HepG2 (cell line): ENCODE data around the gene INTS6L. TPM values are rescaled to one million over a fixed set of nuclear protein-coding genes. Genes with fewer than 3 reads are reported as not detected.
"Not testable (repeated sequence)": the region's sequence is repeated elsewhere in the genome, so short reads cannot be mapped to it uniquely, and the experiment has no call there.

Experiments used
- ATAC-seq: fragments of 200-7000 bp; cut with Tn5 transposase; 3 replicates; pipeline ENCODE4 v1.9.1; 2020; ENCODE audit warnings: mild to moderate bottlenecking, moderate library complexity
- BruUV-seq: library from RNA; stranded (reverse); fragments of 400-500 nt; replicated peaks from 2 replicates; lab custom pipeline; 2021; lab: Mats Ljungman, UMichigan
- CTCF ChIA-PET: fragments of 300-600 bp; formaldehyde crosslinking; extraction: SDS; loops from one replicate; lab custom pipeline; 2021; ENCODE audit warnings: low total read pairs, inconsistent platforms, low intra/inter-chr PET ratio; lab: Yijun Ruan, JAX
- POLR2A ChIA-PET: fragments of 350-600 bp; sonication (Branson Sonifier 250); formaldehyde crosslinking; loops from one replicate; lab custom pipeline; 2020; ENCODE audit warnings: antibody characterized with exemption, inconsistent platforms; lab: Yijun Ruan, JAX
- DNase-seq: peaks from one replicate; pipeline ENCODE4 v3.0.0-alpha.2; 2015; ENCODE audit warnings: low spot score
- FAIRE-seq: peaks from 3 replicates; lab custom pipeline; 2011; peaks lifted over from hg19 to GRCh38; lab: Jason Lieb, UNC
- H2AFZ ChIP-seq: one replicate; pipeline ENCODE4 v1.6.1; 2011; ENCODE audit warnings: low read length, inconsistent platforms
- H3K27ac ChIP-seq: fragments of 300-600 bp; 3 replicates; pipeline ENCODE4 v1.8.0; 2011; ENCODE audit warnings: mixed run types, mild to moderate bottlenecking, mixed read lengths, low read length, inconsistent platforms; ENCODE audit not compliant: insufficient read depth; ENCODE audit errors: extremely low read length
- H3K27me3 ChIP-seq, 2 experiments: fragments of 200-600 bp in 1 of 2; 2 replicates in 1 of 2; 3 replicates in 1 of 2; pipeline versions ENCODE4 v1.6.0 to v1.8.0; 2011; ENCODE audit warnings: low read length in 2 of 2, mild to moderate bottlenecking in 2 of 2, moderate library complexity in 2 of 2, inconsistent platforms in 1 of 2; ENCODE audit not compliant: insufficient read depth in 2 of 2, control insufficient read depth in 1 of 2
- H3K36me3 ChIP-seq, 2 experiments: fragments of 200-600 bp in 1 of 2; replicated peaks in 1 of 2; 2 replicates in 1 of 2; 3 replicates in 1 of 2; pipeline versions ENCODE4 v1.5.1 to v1.8.0; 2011; ENCODE audit warnings: low read length in 2 of 2, inconsistent platforms in 1 of 2; ENCODE audit not compliant: insufficient read depth in 2 of 2, control insufficient read depth in 1 of 2
- H3K4me1 ChIP-seq: 2 replicates; pipeline ENCODE4 v1.5.1; 2012; ENCODE audit warnings: low read length, inconsistent platforms; ENCODE audit not compliant: insufficient read depth
- H3K4me2 ChIP-seq: 2 replicates; pipeline ENCODE4 v1.6.0; 2011; ENCODE audit warnings: low read depth, low read length, inconsistent platforms
- H3K4me3 ChIP-seq, 3 experiments: fragments of 200-600 bp in 1 of 3; sonication (generic), shearing (Covaris generic) in 1 of 3; replicated peaks in 1 of 3; 2 replicates each; pipeline ENCODE4 v1.5.1; 2011 to 2016; ENCODE audit warnings: low read length in 3 of 3, inconsistent platforms in 2 of 3, low read depth in 2 of 3, mild to moderate bottlenecking in 2 of 3, control low read depth in 1 of 3, mixed read lengths in 1 of 3; ENCODE audit not compliant: insufficient read depth in 1 of 3
- H3K79me2 ChIP-seq: one replicate; pipeline ENCODE4 v1.6.1; 2011; ENCODE audit warnings: low read length, inconsistent platforms; ENCODE audit not compliant: insufficient read depth
- H3K9ac ChIP-seq: 2 replicates; pipeline ENCODE4 v1.6.0; 2011; ENCODE audit warnings: mild to moderate bottlenecking, low read depth, low read length, inconsistent platforms; ENCODE audit not compliant: insufficient read depth
- H3K9me3 ChIP-seq: 2 replicates; pipeline ENCODE4 v1.5.1; 2012; ENCODE audit warnings: mild to moderate bottlenecking, low read length
- H4K20me1 ChIP-seq: 2 replicates; pipeline ENCODE4 v1.6.0; 2011; ENCODE audit warnings: inconsistent platforms, mild to moderate bottlenecking, low read length, moderate library complexity; ENCODE audit not compliant: insufficient read depth
- ETV5 ChIP-seq: IDR thresholded peaks from 2 replicates; pipeline ENCODE4 v1.6.1; 2018; ENCODE audit warnings: missing biosample characterization, missing genetic modification reagents, inconsistent platforms, borderline replicate concordance
- GATA4 ChIP-seq: sonication (generic); IDR thresholded peaks from 2 replicates; pipeline ENCODE4 v1.6.1; 2016; ENCODE audit warnings: antibody characterized with exemption, low read depth, borderline replicate concordance
- HMG20B ChIP-seq: conservative IDR thresholded peaks from 2 replicates; pipeline ENCODE4 v1.6.1; 2016; ENCODE audit warnings: missing genetic modification reagents, missing compliant biosample characterization
- HNRNPUL1 ChIP-seq: fragments of 200-400 bp; formaldehyde crosslinking; IDR thresholded peaks from 2 replicates; pipeline ENCODE4 v1.6.1; 2017; ENCODE audit warnings: low read depth, mild to moderate bottlenecking, low read length, moderate library complexity
- HOXA7 ChIP-seq: sonication (generic); formaldehyde crosslinking; IDR thresholded peaks from 2 replicates; pipeline ENCODE4 v1.8.1; 2022; ENCODE audit warnings: mild to moderate bottlenecking, missing genetic modification reagents, moderate library complexity
- MIER2 ChIP-seq: IDR thresholded peaks from 2 replicates; pipeline ENCODE4 v1.6.1; 2016; ENCODE audit warnings: missing biosample characterization, missing genetic modification reagents
- MZF1 ChIP-seq: sonication (generic); formaldehyde crosslinking; IDR thresholded peaks from 2 replicates; pipeline ENCODE4 v1.8.1; 2023; ENCODE audit warnings: mild to moderate bottlenecking, missing genetic modification reagents, borderline replicate concordance
- NR2F6 ChIP-seq, 2 experiments: IDR thresholded peaks; 2 replicates each; pipeline ENCODE4 v1.6.1; 2016; ENCODE audit warnings: antibody characterized with exemption in 1 of 2, mild to moderate bottlenecking in 1 of 2
- RFX1 ChIP-seq: fragments of 450-650 bp; IDR thresholded peaks from 2 replicates; pipeline ENCODE4 v1.6.1; 2017
- SRF ChIP-seq: IDR thresholded peaks from 2 replicates; pipeline ENCODE4 v1.6.1; 2011; ENCODE audit warnings: mild to moderate bottlenecking, low read depth, low read length, moderate library complexity
- ZBTB43 ChIP-seq: sonication (generic); formaldehyde crosslinking; conservative IDR thresholded peaks from 2 replicates; pipeline ENCODE4 v1.4.0; 2020; ENCODE audit warnings: missing genetic modification reagents
- ZNF552 ChIP-seq: sonication (generic); formaldehyde crosslinking; IDR thresholded peaks from 2 replicates; pipeline ENCODE4 v1.9.0; 2022; ENCODE audit warnings: missing genetic modification reagents, mild to moderate bottlenecking, borderline replicate concordance
- ZNF777 ChIP-seq: sonication (generic); formaldehyde crosslinking; IDR thresholded peaks from 2 replicates; pipeline ENCODE4 v1.4.0; 2020; ENCODE audit warnings: missing genetic modification reagents
- ZSCAN9 ChIP-seq: IDR thresholded peaks from 2 replicates; pipeline ENCODE4 v1.6.1; 2016; ENCODE audit warnings: borderline replicate concordance
- WGBS: methylation state at CpG from one replicate; pipeline ENCODE4 v1.1.6; 2017; ENCODE audit warnings: low lambda C conversion rate; 5-methylcytosine and 5-hydroxymethylcytosine counted together
- in situ Hi-C: cut with HindIII; loops from 2 replicates; pipeline ENCODE4 v1.10.0; 2017; ENCODE audit warnings: low pct_unique_long_range_greater_than_20kb; ENCODE audit not compliant: extremely low pct_ligation_motif_present
- intact Hi-C: fragments of 100-400 bp; cut with micrococcal nuclease; formaldehyde crosslinking; loops from one replicate; pipeline ENCODE4 v1.10.0; 2022; ENCODE audit not compliant: unreplicated experiment
- polyA plus RNA-seq, 8 experiments: library from polyadenylated mRNA; depleted of rRNA in 3 of 8; stranded (reverse) in 7 of 8; unstranded in 1 of 8; fragments of >200 nt; fragmentation: Illumina TruSeq in 4 of 8; extraction: Trizol in 4 of 8; gene quantifications; 2 replicates each; pipeline versions ENCODE4 v1.2.1 to v1.2.3, GENCODE V29; 2011 to 2016; ENCODE audit warnings: low read depth in 4 of 8, missing spikeins in 1 of 8, mixed read lengths in 1 of 8; ENCODE audit not compliant: insufficient read depth in 1 of 8
- total RNA-seq, 5 experiments: library from RNA; depleted of rRNA; stranded (reverse); fragments of >200 nt; fragmentation: Illumina TruSeq; extraction: Trizol; gene quantifications; 2 replicates each; pipeline ENCODE4 v1.2.3, GENCODE V29; 2016; ENCODE audit warnings: low read depth in 1 of 5
- TF ChIP-seq, protein P1 (sequence below): fragments of 450-650 bp; IDR thresholded peaks from 2 replicates; pipeline ENCODE4 v1.6.1; 2017; ENCODE audit warnings: mild to moderate bottlenecking

INTS6L gene
- total and polyA plus RNA-seq, 2 of the 13 experiments (the other 11 are each of a cell fraction or from before 2014, with no cell fraction given): not detected

- TF ChIP-seq, protein P1, sequence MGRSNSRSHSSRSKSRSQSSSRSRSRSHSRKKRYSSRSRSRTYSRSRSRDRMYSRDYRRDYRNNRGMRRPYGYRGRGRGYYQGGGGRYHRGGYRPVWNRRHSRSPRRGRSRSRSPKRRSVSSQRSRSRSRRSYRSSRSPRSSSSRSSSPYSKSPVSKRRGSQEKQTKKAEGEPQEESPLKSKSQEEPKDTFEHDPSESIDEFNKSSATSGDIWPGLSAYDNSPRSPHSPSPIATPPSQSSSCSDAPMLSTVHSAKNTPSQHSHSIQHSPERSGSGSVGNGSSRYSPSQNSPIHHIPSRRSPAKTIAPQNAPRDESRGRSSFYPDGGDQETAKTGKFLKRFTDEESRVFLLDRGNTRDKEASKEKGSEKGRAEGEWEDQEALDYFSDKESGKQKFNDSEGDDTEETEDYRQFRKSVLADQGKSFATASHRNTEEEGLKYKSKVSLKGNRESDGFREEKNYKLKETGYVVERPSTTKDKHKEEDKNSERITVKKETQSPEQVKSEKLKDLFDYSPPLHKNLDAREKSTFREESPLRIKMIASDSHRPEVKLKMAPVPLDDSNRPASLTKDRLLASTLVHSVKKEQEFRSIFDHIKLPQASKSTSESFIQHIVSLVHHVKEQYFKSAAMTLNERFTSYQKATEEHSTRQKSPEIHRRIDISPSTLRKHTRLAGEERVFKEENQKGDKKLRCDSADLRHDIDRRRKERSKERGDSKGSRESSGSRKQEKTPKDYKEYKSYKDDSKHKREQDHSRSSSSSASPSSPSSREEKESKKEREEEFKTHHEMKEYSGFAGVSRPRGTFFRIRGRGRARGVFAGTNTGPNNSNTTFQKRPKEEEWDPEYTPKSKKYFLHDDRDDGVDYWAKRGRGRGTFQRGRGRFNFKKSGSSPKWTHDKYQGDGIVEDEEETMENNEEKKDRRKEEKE: no peak
- TF ChIP-seq ETV5 (CRISPR knock-in tag) (no peak), MZF1 (CRISPR knock-in tag) (no peak), GATA4 (no peak), ZNF552 (CRISPR knock-in tag) (no peak), NR2F6 (IDR thresholded peaks at IDR 0.05) (no peak), NR2F6 (CRISPR knock-in tag; IDR thresholded peaks at IDR 0.05) (no peak), HNRNPUL1 (no peak), ZSCAN9 (CRISPR knock-in tag) (no peak)
Observed at GRCh38 chrX:135585153-135585552, 64.7 kb downstream of the INTS6L start (continued).

DNA sequence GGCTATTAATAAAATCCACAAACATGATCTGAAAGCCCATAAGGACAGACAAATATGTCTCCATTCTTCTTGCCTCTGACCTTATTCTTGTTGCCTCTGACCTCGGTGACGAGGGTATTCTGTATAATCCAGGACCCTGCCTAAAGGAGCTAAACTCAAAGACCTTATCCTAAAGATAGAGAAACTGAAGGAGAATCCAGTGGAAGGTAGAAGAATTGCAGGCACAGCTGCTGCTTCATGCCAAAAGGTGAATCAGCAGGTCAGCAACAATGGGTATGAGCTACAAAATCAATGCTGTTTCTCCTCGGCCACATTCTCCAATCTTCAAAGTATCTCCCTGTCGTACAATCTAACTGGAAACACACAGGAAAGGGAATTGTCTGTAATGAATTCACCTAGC, 71.4 kb downstream of the INTS6L start:
- no TSS peak for BruUV-seq
- Histone ChIP-seq H3K4me3 (no peak overlapping the region), H3K4me1 (no peaks in the 10 kb centered on the region), H3K27me3 (no peaks in the 10 kb centered on the region), H3K9me3 (no peaks in the 10 kb centered on the region), H3K36me3 (no peaks in the 10 kb centered on the region), H3K4me2 (no peak overlapping the region), H3K27ac (no peak overlapping the region), H3K9ac (no peak overlapping the region), H2AFZ (no peak overlapping the region), H3K79me2 (no peaks in the 10 kb centered on the region), H4K20me1 (no peaks in the 10 kb centered on the region)
- CTCF ChIA-PET: no interaction called here
- POLR2A ChIA-PET: no interaction called here
- no peak for ATAC-seq
- 0% methylated on average over 2 of the region's 4 CpGs for WGBS
- DNase-seq: no peak
- FAIRE-seq: no peak
- intact Hi-C loops: no loop called here
- in situ Hi-C loops: no loop called here
- TF ChIP-seq ZNF777 (no peak), MIER2 (CRISPR knock-in tag) (no peak), HMG20B (CRISPR knock-in tag) (no peak), RFX1 (no peak), HOXA7 (CRISPR knock-in tag) (no peak), SRF (no peak), ZBTB43 (no peak)

DNA sequence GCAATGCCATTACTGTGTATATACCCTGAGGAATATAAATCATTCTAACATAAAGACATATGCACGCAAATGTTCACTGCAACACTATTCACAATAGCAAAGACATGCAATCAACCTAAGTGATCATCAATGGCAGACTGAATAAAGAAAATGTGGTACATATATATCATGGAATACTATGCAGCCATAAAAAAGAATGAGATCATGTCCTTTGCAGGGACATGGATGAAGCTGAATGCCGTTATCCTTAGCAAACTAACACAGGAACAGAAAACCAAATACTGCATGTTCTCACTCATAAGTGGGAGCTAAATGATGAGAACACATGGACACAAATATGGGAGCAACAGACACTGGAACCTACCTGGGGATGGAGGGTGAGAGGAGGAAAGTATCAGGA, 73.6 kb downstream of the INTS6L start:
- FAIRE-seq, H3K4me1 ChIP-seq, H3K27me3 ChIP-seq, intact Hi-C loops, in situ Hi-C loops, DNase-seq, POLR2A ChIA-PET, ATAC-seq, H3K9ac ChIP-seq, H3K4me3 ChIP-seq, H3K79me2 ChIP-seq, H3K4me2 ChIP-seq, H3K9me3 ChIP-seq, BruUV-seq, H2AFZ ChIP-seq, CTCF ChIA-PET, H4K20me1 ChIP-seq, H3K36me3 ChIP-seq, H3K27ac ChIP-seq: not testable (repeated sequence)
- WGBS: 50% methylated on average over 2 of the region's 2 CpGs
